ENCODE results near the gene ABCD1. TPM values are rescaled to one million over a fixed set of nuclear protein-coding genes. Genes with fewer than 3 reads are reported as not detected.

The ABCD1 gene
- total RNA-seq, 1 donor from 2014 or later: 0.79 TPM

DNA sequence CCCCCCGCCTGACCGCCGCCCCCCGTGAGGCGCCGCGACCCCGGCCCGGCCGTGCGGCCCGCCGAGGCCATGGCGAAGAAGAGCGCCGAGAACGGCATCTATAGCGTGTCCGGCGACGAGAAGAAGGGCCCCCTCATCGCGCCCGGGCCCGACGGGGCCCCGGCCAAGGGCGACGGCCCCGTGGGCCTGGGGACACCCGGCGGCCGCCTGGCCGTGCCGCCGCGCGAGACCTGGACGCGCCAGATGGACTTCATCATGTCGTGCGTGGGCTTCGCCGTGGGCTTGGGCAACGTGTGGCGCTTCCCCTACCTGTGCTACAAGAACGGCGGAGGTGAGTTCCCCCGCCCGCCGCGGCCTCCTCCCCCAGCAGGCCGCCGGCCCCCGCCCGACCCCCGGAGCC lies 36.1 kb upstream of the ABCD1 start:
- Histone ChIP-seq H4K20me1 (ENCODE audit: low read depth) (peaks cover 47% of the 10 kb centered on the region), H3K36me3 (no peaks in the 10 kb centered on the region), H3K4me3 (peak overlapping the region; percentile 59), H3K4me1 (peaks cover 3% of the 10 kb centered on the region), H3K27ac (no peak overlapping the region), H3K79me2 (ENCODE audit: low read depth) (peaks cover 59% of the 10 kb centered on the region), H3K4me2 (peak overlapping the region; percentile 83), H3F3A (ENCODE audit: low read depth) (peaks cover 31% of the 10 kb centered on the region), H3K9me3 (ENCODE audit: low read depth) (no peaks in the 10 kb centered on the region), H2AFZ (replicated peaks) (no peak overlapping the region), H3K27me3 (no peaks in the 10 kb centered on the region), H3K9ac (peak overlapping the region; percentile 45)
- Mint-ChIP-seq H3K36me3 (peaks cover 2% of the 10 kb centered on the region), H3K27ac (no peak overlapping the region), H3K9me3 (peaks cover 11% of the 10 kb centered on the region), H3K4me1 (peaks cover 22% of the 10 kb centered on the region), H3K4me3 (no peak overlapping the region), H3K27me3 (ENCODE audit: insufficient read depth, low read depth) (peaks cover 3% of the 10 kb centered on the region)
- TF ChIP-seq EZH2 (IDR thresholded peaks at IDR 0.05) (no peak), CTCF (IDR thresholded peaks at IDR 0.05) (no peak), EZH2phosphoT487 (IDR thresholded peaks at IDR 0.05) (no peak)
- no peak for DNase-seq (ENCODE audit: low spot score)

- Histone ChIP-seq H3K4me2 (peak overlapping the region; percentile 83), H3K4me1 (peaks cover under 1% of the 10 kb centered on the region), H3K9ac (peak overlapping the region; percentile 45), H3K36me3 (no peaks in the 10 kb centered on the region), H3K27ac (no peak overlapping the region), H3F3A (ENCODE audit: low read depth) (peaks cover 25% of the 10 kb centered on the region), H4K20me1 (ENCODE audit: low read depth) (peaks cover 52% of the 10 kb centered on the region), H3K79me2 (ENCODE audit: low read depth) (peaks cover 59% of the 10 kb centered on the region), H3K9me3 (ENCODE audit: low read depth) (no peaks in the 10 kb centered on the region), H3K4me3 (peak overlapping the region; percentile 59), H2AFZ (replicated peaks) (no peak overlapping the region), H3K27me3 (no peaks in the 10 kb centered on the region)
- Mint-ChIP-seq H3K9me3 (peaks cover 8% of the 10 kb centered on the region), H3K4me1 (peaks cover 17% of the 10 kb centered on the region), H3K4me3 (peak overlapping the region; percentile 82), H3K36me3 (no peaks in the 10 kb centered on the region), H3K27ac (no peak overlapping the region), H3K27me3 (ENCODE audit: insufficient read depth, low read depth) (peaks cover 3% of the 10 kb centered on the region)
- peak; percentile 49 for DNase-seq (ENCODE audit: low spot score)
- no peak for TF ChIP-seq CTCF (IDR thresholded peaks at IDR 0.05)
These were observed 35.6 kb upstream of the ABCD1 start for GRCh38 chrX:153688911-153689590.

GRCh38 chrX:153689654-153690465 lies 34.8 kb upstream of the ABCD1 start:
- peak; percentile 34 for DNase-seq (ENCODE audit: low spot score)

More at GRCh38 chrX:153689654-153690465, 34.8 kb upstream of the ABCD1 start:
- Mint-ChIP-seq H3K36me3 (no peaks in the 10 kb centered on the region), H3K4me1 (peaks cover 17% of the 10 kb centered on the region), H3K9me3 (peaks cover 9% of the 10 kb centered on the region), H3K27me3 (ENCODE audit: insufficient read depth, low read depth) (peaks cover 3% of the 10 kb centered on the region), H3K27ac (no peak overlapping the region), H3K4me3 (peak overlapping the region; percentile 82)
- Histone ChIP-seq H3F3A (ENCODE audit: low read depth) (peaks cover 21% of the 10 kb centered on the region), H3K27ac (no peak overlapping the region), H3K4me2 (peak overlapping the region; percentile 83), H3K36me3 (no peaks in the 10 kb centered on the region), H2AFZ (replicated peaks) (no peak overlapping the region), H4K20me1 (ENCODE audit: low read depth) (peaks cover 59% of the 10 kb centered on the region), H3K9ac (peak overlapping the region; percentile 42), H3K27me3 (no peaks in the 10 kb centered on the region), H3K9me3 (ENCODE audit: low read depth) (no peaks in the 10 kb centered on the region), H3K4me1 (no peaks in the 10 kb centered on the region), H3K79me2 (ENCODE audit: low read depth) (peaks cover 59% of the 10 kb centered on the region), H3K4me3 (peak overlapping the region; percentile 59)
- TF ChIP-seq EZH2 (IDR thresholded peaks at IDR 0.05) (no peak), CTCF (IDR thresholded peaks at IDR 0.05) (peak; percentile 34)

Data from neural progenitor cell (in vitro differentiated cells).